Measurements from ENCODE around the gene PRR14.

DNA sequence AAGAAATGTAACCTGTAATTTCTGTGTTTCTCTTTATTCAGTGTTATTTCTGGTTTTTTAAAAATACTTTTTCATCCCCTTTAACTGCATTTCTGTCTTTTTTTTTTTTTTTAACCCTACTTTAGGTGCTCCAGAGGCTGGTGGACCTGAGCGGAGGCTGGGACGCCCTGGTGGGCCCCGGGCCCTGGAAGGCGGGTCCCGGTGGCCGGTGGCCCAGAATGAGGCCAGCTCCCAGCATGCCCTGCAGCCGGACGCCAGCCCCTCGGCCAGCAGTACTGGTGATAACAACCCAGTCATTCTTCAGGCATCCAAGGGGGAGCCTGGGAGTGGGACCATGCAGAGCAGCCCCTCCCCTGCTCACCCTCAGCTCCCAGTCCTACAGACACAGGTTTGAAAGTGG lies 49.7 kb downstream of the PRR14 start:
- TF ChIP-seq, protein P1, sequence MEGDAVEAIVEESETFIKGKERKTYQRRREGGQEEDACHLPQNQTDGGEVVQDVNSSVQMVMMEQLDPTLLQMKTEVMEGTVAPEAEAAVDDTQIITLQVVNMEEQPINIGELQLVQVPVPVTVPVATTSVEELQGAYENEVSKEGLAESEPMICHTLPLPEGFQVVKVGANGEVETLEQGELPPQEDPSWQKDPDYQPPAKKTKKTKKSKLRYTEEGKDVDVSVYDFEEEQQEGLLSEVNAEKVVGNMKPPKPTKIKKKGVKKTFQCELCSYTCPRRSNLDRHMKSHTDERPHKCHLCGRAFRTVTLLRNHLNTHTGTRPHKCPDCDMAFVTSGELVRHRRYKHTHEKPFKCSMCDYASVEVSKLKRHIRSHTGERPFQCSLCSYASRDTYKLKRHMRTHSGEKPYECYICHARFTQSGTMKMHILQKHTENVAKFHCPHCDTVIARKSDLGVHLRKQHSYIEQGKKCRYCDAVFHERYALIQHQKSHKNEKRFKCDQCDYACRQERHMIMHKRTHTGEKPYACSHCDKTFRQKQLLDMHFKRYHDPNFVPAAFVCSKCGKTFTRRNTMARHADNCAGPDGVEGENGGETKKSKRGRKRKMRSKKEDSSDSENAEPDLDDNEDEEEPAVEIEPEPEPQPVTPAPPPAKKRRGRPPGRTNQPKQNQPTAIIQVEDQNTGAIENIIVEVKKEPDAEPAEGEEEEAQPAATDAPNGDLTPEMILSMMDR (IDR thresholded peaks at IDR 0.05) = no peak
- no peak for TF ChIP-seq POLR2A (IDR thresholded peaks at IDR 0.05)

All from prostate gland (tissue), 2 donors.